ENCODE data around the gene DAD1.

The DAD1 gene

DNA sequence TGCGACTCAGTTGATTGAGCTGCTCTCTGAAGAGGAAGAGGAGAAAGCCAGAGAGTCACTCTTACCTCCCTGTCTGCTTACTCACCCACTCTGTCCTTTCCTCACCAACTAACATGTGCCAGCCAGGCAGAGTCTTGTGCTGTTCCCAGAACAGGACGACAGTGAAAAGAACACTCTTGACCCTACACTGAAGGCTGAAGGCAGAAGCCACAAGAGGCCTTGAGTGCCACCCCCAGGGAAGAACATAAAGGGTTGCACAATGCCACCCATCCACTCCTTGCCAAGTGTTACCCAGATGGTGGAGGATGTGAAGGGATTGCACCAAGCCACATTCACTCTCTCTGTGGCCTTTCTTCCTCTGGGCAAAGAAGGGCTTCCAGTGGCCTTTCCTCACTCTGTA, 21.9 kb upstream of the DAD1 start:
- H3K4me3 ChIP-seq (ENCODE audit: low read depth, low read length) = no peak overlapping the region
- DNase-seq (ENCODE audit: low read depth) = no peak
- TF ChIP-seq, protein P1, sequence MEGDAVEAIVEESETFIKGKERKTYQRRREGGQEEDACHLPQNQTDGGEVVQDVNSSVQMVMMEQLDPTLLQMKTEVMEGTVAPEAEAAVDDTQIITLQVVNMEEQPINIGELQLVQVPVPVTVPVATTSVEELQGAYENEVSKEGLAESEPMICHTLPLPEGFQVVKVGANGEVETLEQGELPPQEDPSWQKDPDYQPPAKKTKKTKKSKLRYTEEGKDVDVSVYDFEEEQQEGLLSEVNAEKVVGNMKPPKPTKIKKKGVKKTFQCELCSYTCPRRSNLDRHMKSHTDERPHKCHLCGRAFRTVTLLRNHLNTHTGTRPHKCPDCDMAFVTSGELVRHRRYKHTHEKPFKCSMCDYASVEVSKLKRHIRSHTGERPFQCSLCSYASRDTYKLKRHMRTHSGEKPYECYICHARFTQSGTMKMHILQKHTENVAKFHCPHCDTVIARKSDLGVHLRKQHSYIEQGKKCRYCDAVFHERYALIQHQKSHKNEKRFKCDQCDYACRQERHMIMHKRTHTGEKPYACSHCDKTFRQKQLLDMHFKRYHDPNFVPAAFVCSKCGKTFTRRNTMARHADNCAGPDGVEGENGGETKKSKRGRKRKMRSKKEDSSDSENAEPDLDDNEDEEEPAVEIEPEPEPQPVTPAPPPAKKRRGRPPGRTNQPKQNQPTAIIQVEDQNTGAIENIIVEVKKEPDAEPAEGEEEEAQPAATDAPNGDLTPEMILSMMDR (conservative IDR thresholded peaks at IDR 0.05; ENCODE audit: low read depth, low read length) = no peak

DNA sequence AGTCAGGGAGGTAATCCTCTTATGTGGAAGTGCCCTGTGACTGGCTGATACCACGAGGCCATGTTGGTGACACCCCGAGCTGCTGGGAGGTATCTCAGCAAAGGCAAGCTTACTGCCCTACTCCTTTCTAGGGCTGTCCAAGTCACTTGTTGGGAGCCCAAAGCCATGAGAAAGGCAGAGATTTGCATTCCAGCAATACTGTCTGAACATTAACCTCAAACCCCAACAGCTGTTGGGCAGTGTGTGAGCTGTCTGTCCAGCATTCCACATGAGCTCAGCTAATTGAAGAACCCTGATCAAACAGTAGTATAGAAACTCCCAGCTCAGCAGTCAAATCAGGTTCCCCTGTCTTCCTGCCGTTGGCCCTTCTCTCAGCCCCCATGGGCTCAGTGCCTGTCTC, 18.3 kb upstream of the DAD1 start:
- no peak for DNase-seq (ENCODE audit: low read depth)
- no peak overlapping the region for H3K4me3 ChIP-seq (ENCODE audit: low read depth, low read length)
- TF ChIP-seq, protein P1 (conservative IDR thresholded peaks at IDR 0.05; ENCODE audit: low read depth, low read length) = no peak

DNA sequence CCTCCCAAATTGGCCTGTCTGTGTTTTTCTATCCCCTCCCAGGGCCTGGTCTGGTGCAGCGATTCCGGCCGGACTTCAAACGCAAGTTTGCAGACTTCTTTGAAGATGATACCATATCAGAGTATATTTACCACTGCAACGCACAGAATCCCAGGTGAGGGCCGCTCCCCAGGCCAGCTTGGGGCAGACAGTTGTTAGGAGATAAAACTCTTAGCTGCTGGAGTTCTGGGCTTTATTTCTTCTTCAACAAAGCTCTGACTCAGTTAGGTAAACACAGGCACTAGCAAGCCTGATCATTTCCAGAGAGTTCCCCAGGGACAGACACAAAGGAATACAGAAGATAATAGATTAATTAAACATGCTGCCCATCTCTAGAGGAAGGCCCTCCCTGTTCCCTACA, 17.4 kb upstream of the DAD1 start:
- H3K4me3 ChIP-seq (ENCODE audit: low read depth, low read length) = no peak overlapping the region
- DNase-seq (ENCODE audit: low read depth) = no peak
- TF ChIP-seq, protein P1 (conservative IDR thresholded peaks at IDR 0.05; ENCODE audit: low read depth, low read length) = no peak

DNA sequence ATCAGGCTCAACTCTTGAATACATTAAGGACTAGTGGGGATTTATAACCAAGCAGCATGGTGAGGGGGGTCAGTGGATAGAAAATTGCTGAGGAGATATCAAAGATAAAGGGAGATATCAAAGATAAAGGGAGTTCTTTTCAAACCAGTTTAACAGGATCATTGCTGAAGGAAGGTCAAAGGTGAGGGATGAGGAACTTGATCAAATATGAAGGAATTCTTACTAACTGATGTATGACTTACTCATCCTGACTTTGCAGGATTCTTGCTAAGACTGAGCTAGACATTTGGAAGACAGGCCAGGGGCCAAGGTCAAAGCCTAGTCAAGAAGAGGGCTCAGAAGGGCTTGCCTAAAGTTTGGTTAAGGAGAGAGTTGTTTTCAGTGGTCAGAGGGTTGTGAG, 13.8 kb upstream of the DAD1 start:
- no peak overlapping the region for H3K4me3 ChIP-seq (ENCODE audit: low read depth, low read length)
- TF ChIP-seq, protein P1 (conservative IDR thresholded peaks at IDR 0.05; ENCODE audit: low read depth, low read length) = no peak
- DNase-seq (ENCODE audit: low read depth) = no peak

DNA sequence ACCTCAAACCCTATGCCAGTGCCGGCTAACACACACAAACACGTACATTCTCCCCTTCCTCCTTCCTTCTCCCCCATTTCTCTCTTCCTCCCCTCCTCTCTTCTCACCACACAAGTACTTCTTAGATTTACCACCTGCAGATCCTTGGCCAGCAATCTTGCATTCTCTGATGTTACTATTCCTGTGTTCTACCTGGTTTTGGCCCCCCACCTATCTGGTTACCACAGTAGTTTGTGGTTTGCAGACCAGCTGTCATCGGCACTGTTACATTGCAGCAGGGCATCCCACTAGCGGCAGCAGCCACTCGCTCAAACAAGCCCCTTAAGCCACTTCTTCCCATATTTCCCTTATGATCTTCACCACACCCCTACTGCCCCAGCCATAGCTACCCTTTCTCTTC, 13.0 kb upstream of the DAD1 start:
- no peak for DNase-seq (ENCODE audit: low read depth)

DNA sequence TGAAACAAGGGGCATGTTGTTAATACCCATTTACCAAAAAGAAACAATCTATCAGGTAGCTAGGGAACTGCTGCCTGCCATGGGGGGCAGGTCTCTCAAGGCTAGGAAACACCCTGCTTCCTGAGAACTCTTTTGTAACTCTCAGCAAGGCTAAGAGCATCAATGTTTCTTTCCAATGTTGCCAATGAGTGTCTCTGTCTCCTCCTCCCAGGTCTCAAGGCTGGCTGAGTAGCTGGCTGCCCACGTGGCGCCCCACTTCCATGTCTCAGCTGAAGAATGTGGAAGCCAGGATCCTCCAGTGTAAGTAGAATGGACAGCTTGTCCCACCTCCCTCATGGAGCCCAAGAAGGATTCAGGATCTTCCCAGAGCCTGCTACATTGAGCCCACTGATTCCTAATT, 12.4 kb upstream of the DAD1 start:
- DNase-seq (ENCODE audit: low read depth) = no peak
- H3K4me3 ChIP-seq (ENCODE audit: low read depth, low read length) = no peak overlapping the region
- TF ChIP-seq, protein P1 (conservative IDR thresholded peaks at IDR 0.05; ENCODE audit: low read depth, low read length) = no peak

More for the DNA sequence above, 13.0 kb upstream of the DAD1 start:
- TF ChIP-seq, protein P1 (conservative IDR thresholded peaks at IDR 0.05; ENCODE audit: low read depth, low read length) = no peak
- H3K4me3 ChIP-seq (ENCODE audit: low read depth, low read length) = no peak overlapping the region

DNA sequence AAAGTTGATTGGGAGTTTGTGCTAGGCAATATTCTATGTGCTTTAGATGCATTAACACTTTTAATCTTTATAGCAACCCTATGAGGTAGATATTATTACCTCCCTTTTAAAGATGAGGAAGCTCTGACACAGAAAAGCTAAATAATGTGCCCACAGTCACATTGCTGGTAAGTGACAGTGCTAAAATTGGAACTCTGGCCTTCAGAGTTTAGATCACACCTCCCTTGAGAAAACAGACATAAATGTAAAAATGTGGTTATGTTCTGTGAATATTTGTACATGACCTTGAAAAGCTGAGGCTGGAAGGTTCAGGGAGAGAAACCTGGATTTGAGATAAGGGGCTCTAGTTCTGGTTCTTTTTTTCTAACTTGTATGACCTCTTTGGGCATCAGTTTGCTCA, 11.0 kb upstream of the DAD1 start:
- no peak overlapping the region for H3K4me3 ChIP-seq (ENCODE audit: low read depth, low read length)
- DNase-seq (ENCODE audit: low read depth) = no peak
- TF ChIP-seq, protein P1 (conservative IDR thresholded peaks at IDR 0.05; ENCODE audit: low read depth, low read length) = no peak

All from choroid plexus epithelial cell (primary cell).